OCI-LY3 (cell line): Measurements from ENCODE around the gene NEDD4L.

Experiments
- H2AFZ ChIP-seq: fragments of 200-600, 300-600 bp; shearing (Covaris generic); 2 replicates; pipeline ENCODE4 v1.6.0; 2014; ENCODE audit warnings: antibody characterized with exemption, low read depth, low read length
- H3K27ac ChIP-seq: fragments of 200-600, 300-600 bp; sonication (generic); 2 replicates; pipeline ENCODE4 v1.5.1; 2014; ENCODE audit warnings: mild to moderate bottlenecking, low read length, moderate library complexity, mixed read lengths
- H3K27me3 ChIP-seq: fragments of 200-600, 300-600 bp; sonication (generic); 2 replicates; pipeline ENCODE4 v1.6.1; 2014; ENCODE audit warnings: low read depth, low read length, mixed read lengths
- H3K36me3 ChIP-seq: fragments of 200-600, 300-600 bp; sonication (generic); replicated peaks from 2 replicates; pipeline ENCODE3; 2014; ENCODE audit warnings: low read depth, low read length, mixed read lengths
- H3K4me1 ChIP-seq: fragments of 300-600, 200-600 bp; sonication (generic); 2 replicates; pipeline ENCODE4 v1.6.1; 2014; ENCODE audit warnings: low read length, mixed read lengths
- H3K4me2 ChIP-seq: fragments of 200-600, 300-600 bp; sonication (generic); 2 replicates; pipeline ENCODE4 v1.6.1; 2014; ENCODE audit warnings: low read length, mixed read lengths
- H3K4me3 ChIP-seq: fragments of 300-600, 200-600 bp; sonication (generic); 2 replicates; pipeline ENCODE4 v1.5.1; 2014; ENCODE audit warnings: antibody characterized with exemption, mild to moderate bottlenecking, low read length, moderate library complexity
- H3K79me2 ChIP-seq: fragments of 300-600, 200-600 bp; shearing (Covaris generic); 2 replicates; pipeline ENCODE4 v1.6.1; 2014; ENCODE audit warnings: mild to moderate bottlenecking, low read length, mixed read lengths
- H3K9ac ChIP-seq: fragments of 300-600, 200-600 bp; shearing (Covaris generic); 2 replicates; pipeline ENCODE4 v1.6.0; 2014; ENCODE audit warnings: mild to moderate bottlenecking, low read length, moderate library complexity
- H3K9me3 ChIP-seq: fragments of 200-600, 300-600 bp; shearing (Covaris generic); 2 replicates; pipeline ENCODE4 v1.6.1; 2014; ENCODE audit warnings: low read length, mixed read lengths; ENCODE audit not compliant: insufficient read depth
- H4K20me1 ChIP-seq: fragments of 200-600, 300-600 bp; sonication (generic); 2 replicates; pipeline ENCODE4 v1.6.1; 2016; ENCODE audit warnings: low read length, mixed read lengths; ENCODE audit not compliant: insufficient read depth
- EZH2phosphoT487 ChIP-seq: fragments of 200-600 bp; shearing (Covaris generic); IDR thresholded peaks from 2 replicates; pipeline ENCODE4 v1.6.1; 2018; ENCODE audit warnings: antibody characterized with exemption, mixed run types, low read depth
- TF ChIP-seq, protein P1 (sequence below): fragments of 200-600, 300-600 bp; sonication (generic); IDR thresholded peaks from 2 replicates; pipeline ENCODE4 v1.5.1; 2014; ENCODE audit warnings: antibody characterized with exemption, low read length, low read depth

The NEDD4L gene

DNA sequence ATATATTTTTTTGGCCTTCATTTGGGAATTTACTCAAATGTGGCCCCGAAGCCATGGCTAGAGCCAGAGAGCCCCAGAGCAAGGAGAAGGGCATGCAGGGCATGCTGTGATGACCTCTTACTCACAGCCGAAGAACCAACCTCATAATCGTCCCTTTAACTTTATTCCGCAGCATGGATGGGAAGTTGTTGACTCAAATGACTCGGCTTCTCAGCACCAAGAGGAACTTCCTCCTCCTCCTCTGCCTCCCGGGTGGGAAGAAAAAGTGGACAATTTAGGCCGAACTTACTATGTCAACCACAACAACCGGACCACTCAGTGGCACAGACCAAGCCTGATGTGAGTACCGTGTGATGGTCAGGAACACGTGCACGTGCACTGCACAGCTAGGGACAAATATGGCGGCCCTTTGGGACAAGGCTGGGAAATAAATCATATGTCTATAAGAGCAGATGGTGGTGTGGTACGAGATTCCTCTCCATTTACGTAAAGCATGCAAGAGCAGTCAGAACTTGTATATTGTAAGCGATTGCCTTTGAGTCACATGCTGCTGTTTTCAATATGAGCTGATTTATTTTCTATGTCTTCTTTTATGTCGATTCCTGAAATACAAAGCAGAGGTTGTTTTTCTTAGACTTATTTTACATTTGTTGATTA is 280.9 kb downstream of the NEDD4L start:
- Histone ChIP-seq H3K79me2 (peaks cover 9% of the 10 kb centered on the region), H3K4me3 (no peak overlapping the region), H3K9me3 (no peaks in the 10 kb centered on the region), H3K4me1 (peaks cover 11% of the 10 kb centered on the region), H4K20me1 (peaks cover 35% of the 10 kb centered on the region), H3K9ac (no peak overlapping the region), H3K27me3 (no peaks in the 10 kb centered on the region), H3K4me2 (no peak overlapping the region), H3K36me3 (peaks cover 52% of the 10 kb centered on the region), H2AFZ (no peak overlapping the region), H3K27ac (no peak overlapping the region)
- TF ChIP-seq EZH2phosphoT487: no peak
- TF ChIP-seq, protein P1, sequence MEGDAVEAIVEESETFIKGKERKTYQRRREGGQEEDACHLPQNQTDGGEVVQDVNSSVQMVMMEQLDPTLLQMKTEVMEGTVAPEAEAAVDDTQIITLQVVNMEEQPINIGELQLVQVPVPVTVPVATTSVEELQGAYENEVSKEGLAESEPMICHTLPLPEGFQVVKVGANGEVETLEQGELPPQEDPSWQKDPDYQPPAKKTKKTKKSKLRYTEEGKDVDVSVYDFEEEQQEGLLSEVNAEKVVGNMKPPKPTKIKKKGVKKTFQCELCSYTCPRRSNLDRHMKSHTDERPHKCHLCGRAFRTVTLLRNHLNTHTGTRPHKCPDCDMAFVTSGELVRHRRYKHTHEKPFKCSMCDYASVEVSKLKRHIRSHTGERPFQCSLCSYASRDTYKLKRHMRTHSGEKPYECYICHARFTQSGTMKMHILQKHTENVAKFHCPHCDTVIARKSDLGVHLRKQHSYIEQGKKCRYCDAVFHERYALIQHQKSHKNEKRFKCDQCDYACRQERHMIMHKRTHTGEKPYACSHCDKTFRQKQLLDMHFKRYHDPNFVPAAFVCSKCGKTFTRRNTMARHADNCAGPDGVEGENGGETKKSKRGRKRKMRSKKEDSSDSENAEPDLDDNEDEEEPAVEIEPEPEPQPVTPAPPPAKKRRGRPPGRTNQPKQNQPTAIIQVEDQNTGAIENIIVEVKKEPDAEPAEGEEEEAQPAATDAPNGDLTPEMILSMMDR: no peak

DNA sequence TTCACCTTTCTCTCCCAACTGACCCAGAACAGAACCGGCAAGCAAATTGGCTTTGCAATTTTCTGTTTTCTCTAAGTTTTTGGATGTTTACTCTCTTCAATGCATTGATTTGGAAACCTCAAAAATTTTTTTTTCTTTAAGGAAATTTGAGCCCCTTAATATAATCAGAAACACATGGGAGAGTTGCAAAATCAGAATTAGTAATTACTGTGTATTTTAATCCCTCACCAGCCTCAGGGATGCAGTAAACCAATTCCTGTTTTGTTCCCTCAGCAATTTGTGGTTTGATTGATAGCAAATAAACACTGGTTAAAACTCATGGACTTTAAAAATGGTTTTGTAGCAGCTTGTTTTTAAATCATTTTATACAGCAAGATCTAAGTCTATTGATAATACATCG is 281.5 kb downstream of the NEDD4L start:
- H3K27ac ChIP-seq: no peak overlapping the region
- no peak overlapping the region for H3K4me3 ChIP-seq
- TF ChIP-seq, protein P1: no peak
- TF ChIP-seq EZH2phosphoT487: no peak
- H3K4me1 ChIP-seq: peaks cover 11% of the 10 kb centered on the region
- H3K4me2 ChIP-seq: no peak overlapping the region
- peaks cover 57% of the 10 kb centered on the region for H3K36me3 ChIP-seq
- peaks cover 30% of the 10 kb centered on the region for H4K20me1 ChIP-seq
- H3K27me3 ChIP-seq: no peaks in the 10 kb centered on the region
- H3K9me3 ChIP-seq: no peaks in the 10 kb centered on the region
- no peak overlapping the region for H2AFZ ChIP-seq
- H3K79me2 ChIP-seq: peaks cover 5% of the 10 kb centered on the region
- no peak overlapping the region for H3K9ac ChIP-seq

DNA sequence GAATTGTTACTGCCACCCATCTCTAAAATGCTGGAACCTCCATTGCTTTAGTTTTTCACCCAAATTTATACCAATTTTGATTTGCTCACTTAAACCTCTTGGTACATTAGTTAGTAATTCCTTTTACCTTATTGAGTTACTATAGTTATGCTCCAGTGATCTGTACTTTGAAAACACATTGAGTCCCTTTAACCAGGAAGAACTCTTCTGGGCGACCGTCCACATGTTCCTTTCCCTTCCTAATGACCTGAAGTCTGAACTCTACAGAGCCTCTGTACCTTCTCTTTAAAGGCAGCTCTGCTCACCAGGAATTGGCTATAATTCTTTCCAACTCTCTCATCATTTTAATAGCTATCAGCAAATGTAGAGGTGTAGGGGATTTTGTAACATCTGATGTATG is 290.0 kb downstream of the NEDD4L start:
- peaks cover 79% of the 10 kb centered on the region for H3K36me3 ChIP-seq

DNA sequence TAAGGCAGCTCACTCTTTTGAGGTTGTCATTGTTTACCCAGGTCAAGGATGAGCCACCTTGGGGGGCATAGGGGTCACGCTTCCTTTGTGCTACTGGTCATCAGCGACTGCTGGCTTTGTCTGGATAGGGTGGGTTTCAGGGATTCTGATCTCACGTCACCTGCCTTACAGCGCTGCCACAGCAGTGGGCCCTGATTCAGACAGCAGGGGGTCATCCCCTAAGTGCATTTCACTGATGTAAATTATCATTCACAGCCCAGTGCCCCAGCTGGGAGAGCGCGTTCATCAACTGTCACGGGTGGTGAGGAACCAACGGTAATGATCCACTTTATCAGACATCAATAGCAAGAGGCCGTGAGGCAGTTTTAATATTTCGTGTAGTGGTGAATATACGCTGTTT is 291.2 kb downstream of the NEDD4L start:
- no peak overlapping the region for H3K27ac ChIP-seq

More for the DNA sequence above, 290.0 kb downstream of the NEDD4L start:
- Histone ChIP-seq H3K4me2 (no peak overlapping the region), H3K4me1 (no peaks in the 10 kb centered on the region), H3K9ac (no peak overlapping the region), H3K4me3 (no peak overlapping the region), H3K27ac (no peak overlapping the region), H4K20me1 (no peaks in the 10 kb centered on the region; the same call in 1 of the 2 replicates), H3K27me3 (no peaks in the 10 kb centered on the region), H2AFZ (no peak overlapping the region), H3K79me2 (no peaks in the 10 kb centered on the region), H3K9me3 (no peaks in the 10 kb centered on the region)
- no peak for TF ChIP-seq EZH2phosphoT487
- TF ChIP-seq, protein P1: no peak

More for the DNA sequence above, 291.2 kb downstream of the NEDD4L start:
- Histone ChIP-seq H3K79me2 (no peaks in the 10 kb centered on the region), H2AFZ (no peak overlapping the region), H3K4me2 (no peak overlapping the region), H3K4me1 (no peaks in the 10 kb centered on the region), H3K36me3 (peaks cover 79% of the 10 kb centered on the region), H3K9me3 (no peaks in the 10 kb centered on the region), H4K20me1 (no peaks in the 10 kb centered on the region; the same call in 1 of the 2 replicates), H3K27me3 (no peaks in the 10 kb centered on the region), H3K4me3 (no peak overlapping the region), H3K9ac (no peak overlapping the region)
- TF ChIP-seq, protein P1: no peak
- no peak for TF ChIP-seq EZH2phosphoT487
